Measurements from ENCODE around the gene FCRL4.

DNA sequence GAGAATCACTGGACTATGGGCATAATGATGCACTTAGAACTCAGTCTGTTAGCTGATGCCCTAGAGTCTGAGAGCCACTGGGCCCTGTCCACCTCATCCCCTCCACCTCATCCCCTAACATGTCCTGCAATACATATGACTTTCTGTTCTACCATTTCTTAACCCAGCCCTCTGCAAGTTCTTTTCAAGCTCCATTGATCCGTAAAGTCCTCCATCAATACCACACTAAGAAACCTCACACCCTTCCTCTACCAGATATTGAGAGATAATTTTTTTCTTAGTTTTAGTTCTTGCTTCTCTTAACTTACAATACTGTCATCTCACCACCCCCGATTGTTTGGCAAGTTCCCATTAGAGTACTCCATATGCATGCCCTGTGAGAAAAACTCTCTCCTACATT, 22.1 kb downstream of the FCRL4 start:
- TF ChIP-seq, protein P1, sequence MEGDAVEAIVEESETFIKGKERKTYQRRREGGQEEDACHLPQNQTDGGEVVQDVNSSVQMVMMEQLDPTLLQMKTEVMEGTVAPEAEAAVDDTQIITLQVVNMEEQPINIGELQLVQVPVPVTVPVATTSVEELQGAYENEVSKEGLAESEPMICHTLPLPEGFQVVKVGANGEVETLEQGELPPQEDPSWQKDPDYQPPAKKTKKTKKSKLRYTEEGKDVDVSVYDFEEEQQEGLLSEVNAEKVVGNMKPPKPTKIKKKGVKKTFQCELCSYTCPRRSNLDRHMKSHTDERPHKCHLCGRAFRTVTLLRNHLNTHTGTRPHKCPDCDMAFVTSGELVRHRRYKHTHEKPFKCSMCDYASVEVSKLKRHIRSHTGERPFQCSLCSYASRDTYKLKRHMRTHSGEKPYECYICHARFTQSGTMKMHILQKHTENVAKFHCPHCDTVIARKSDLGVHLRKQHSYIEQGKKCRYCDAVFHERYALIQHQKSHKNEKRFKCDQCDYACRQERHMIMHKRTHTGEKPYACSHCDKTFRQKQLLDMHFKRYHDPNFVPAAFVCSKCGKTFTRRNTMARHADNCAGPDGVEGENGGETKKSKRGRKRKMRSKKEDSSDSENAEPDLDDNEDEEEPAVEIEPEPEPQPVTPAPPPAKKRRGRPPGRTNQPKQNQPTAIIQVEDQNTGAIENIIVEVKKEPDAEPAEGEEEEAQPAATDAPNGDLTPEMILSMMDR (IDR thresholded peaks at IDR 0.05; ENCODE audit: low read depth, low read length, missing input control) = no peak
- TF ChIP-seq, protein P2, sequence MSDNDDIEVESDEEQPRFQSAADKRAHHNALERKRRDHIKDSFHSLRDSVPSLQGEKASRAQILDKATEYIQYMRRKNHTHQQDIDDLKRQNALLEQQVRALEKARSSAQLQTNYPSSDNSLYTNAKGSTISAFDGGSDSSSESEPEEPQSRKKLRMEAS (IDR thresholded peaks at IDR 0.05) = no peak
- TF ChIP-seq TAF1 (conservative IDR thresholded peaks at IDR 0.05) (no peak), FOXA1 (IDR thresholded peaks at IDR 0.05) (no peak), RAD21 (IDR thresholded peaks at IDR 0.05) (no peak), HNF4A (conservative IDR thresholded peaks at IDR 0.05) (no peak)
- TF ChIP-seq, protein P3, sequence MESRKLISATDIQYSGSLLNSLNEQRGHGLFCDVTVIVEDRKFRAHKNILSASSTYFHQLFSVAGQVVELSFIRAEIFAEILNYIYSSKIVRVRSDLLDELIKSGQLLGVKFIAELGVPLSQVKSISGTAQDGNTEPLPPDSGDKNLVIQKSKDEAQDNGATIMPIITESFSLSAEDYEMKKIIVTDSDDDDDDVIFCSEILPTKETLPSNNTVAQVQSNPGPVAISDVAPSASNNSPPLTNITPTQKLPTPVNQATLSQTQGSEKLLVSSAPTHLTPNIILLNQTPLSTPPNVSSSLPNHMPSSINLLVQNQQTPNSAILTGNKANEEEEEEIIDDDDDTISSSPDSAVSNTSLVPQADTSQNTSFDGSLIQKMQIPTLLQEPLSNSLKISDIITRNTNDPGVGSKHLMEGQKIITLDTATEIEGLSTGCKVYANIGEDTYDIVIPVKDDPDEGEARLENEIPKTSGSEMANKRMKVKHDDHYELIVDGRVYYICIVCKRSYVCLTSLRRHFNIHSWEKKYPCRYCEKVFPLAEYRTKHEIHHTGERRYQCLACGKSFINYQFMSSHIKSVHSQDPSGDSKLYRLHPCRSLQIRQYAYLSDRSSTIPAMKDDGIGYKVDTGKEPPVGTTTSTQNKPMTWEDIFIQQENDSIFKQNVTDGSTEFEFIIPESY (IDR thresholded peaks at IDR 0.05) = no peak
